ENCODE results near the gene BTBD1.
A peak's percentile ranks its signal among the peaks of the same experiment; 100 is the strongest.

The BTBD1 gene

DNA sequence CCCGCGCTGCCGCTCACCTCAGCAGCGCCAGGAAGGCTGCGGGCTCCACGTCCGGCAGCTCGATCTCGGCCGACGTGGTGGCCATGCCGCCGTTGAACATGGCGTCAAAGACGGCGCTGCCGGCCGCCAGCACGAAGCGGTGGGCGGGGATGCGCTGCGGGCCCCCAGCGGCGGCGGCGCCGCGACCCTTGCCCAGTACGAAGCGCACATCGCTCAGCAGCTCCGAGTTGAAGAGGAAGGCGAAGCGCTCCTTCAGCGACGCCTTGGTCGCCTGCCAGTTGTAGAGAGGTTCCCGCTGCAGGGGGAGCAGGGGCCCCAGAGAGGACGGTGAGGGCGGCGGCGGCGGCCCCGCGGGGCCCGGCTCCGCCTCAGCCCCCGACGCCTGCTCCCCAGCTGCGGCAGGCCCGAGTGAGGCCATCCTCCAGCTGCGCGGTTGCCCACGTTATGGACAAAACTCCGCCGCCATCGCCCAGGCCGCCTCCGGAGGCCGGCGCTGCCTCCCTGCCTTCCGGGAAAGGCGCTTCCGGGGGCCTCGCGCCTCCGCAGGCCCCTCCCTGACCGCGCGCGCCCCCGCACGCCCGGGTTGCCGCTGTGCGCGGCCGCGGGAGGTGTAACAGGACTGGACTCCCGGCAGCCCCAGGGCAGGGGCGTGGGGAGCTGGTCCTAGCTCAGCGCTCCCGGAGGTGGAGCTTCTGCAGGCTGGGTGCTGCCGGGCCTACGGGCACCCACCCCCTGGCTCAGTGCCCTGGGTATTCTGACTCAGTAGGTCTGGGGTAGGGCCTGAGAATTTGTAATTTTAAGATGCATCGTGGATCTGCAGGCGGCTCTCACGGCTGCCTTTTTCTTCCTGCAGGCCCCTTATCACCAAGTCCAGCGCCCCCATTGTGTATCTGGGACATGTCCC, at the start of gene BTBD1 (continued):
- TF ChIP-seq ZFP3 (tag by site-specific recombination; IDR thresholded peaks at IDR 0.05; ENCODE audit: low read depth), result no peak
- peak; percentile 24; the same call in 1 of the 2 replicates for TF ChIP-seq ZNF776 (tag by site-specific recombination; IDR thresholded peaks at IDR 0.05; ENCODE audit: borderline replicate concordance)
- peak; percentile 73 for TF ChIP-seq ZNF76 (tag by site-specific recombination; IDR thresholded peaks at IDR 0.05; ENCODE audit: borderline replicate concordance, low read depth)
- TF ChIP-seq ZNF660 (tag by site-specific recombination; IDR thresholded peaks at IDR 0.05), result peak; percentile 87
- TF ChIP-seq ZNF133 (tag by site-specific recombination; IDR thresholded peaks at IDR 0.05), result no peak
- TF ChIP-seq KLF8 (tag by site-specific recombination; IDR thresholded peaks at IDR 0.05), result peak; percentile 54; the same call in 1 of the 2 replicates
- no peak for TF ChIP-seq ZNF202 (tag by site-specific recombination; IDR thresholded peaks at IDR 0.05; ENCODE audit: borderline replicate concordance)
- TF ChIP-seq, protein P1, sequence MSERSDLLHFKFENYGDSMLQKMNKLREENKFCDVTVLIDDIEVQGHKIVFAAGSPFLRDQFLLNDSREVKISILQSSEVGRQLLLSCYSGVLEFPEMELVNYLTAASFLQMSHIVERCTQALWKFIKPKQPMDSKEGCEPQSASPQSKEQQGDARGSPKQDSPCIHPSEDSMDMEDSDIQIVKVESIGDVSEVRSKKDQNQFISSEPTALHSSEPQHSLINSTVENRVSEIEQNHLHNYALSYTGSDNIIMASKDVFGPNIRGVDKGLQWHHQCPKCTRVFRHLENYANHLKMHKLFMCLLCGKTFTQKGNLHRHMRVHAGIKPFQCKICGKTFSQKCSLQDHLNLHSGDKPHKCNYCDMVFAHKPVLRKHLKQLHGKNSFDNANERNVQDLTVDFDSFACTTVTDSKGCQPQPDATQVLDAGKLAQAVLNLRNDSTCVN (tag by site-specific recombination; optimal IDR thresholded peaks at IDR 0.05), result peak; percentile 87
- TF ChIP-seq ZNF558 (tag by site-specific recombination; IDR thresholded peaks at IDR 0.05), result no peak
- peak; percentile 56; the same call in 1 of the 2 replicates for TF ChIP-seq KLF1 (tag by site-specific recombination; IDR thresholded peaks at IDR 0.05)
- TF ChIP-seq ZNF16 (tag by site-specific recombination; IDR thresholded peaks at IDR 0.05; ENCODE audit: low read depth), result no peak
- TF ChIP-seq ZBTB20 (tag by site-specific recombination; IDR thresholded peaks at IDR 0.05), result peak; percentile 83
- TF ChIP-seq WT1 (tag by site-specific recombination; IDR thresholded peaks at IDR 0.05), result peak; percentile 38; the same call in 1 of the 2 replicates
- peak; percentile 52 for TF ChIP-seq SP2 (tag by site-specific recombination; IDR thresholded peaks at IDR 0.05)
- no peak for TF ChIP-seq ZNF621 (tag by site-specific recombination; IDR thresholded peaks at IDR 0.05)
- no peak for TF ChIP-seq PRDM1 (tag by site-specific recombination; IDR thresholded peaks at IDR 0.05)
- TF ChIP-seq ZNF335 (tag by site-specific recombination; conservative IDR thresholded peaks at IDR 0.05), result peak; percentile 96
- peak; percentile 84 for TF ChIP-seq ZNF423 (tag by site-specific recombination; IDR thresholded peaks at IDR 0.05)
- TF ChIP-seq ZNF416 (tag by site-specific recombination; IDR thresholded peaks at IDR 0.05), result no peak
- TF ChIP-seq ZNF596 (tag by site-specific recombination; IDR thresholded peaks at IDR 0.05), result 0 out of 2 replicates have a peak, but pooled peaks have one; percentile 18
- TF ChIP-seq ZNF513 (tag by site-specific recombination; IDR thresholded peaks at IDR 0.05), result peak; percentile 52
- TF ChIP-seq PBX3 (CRISPR knock-in tag; IDR thresholded peaks at IDR 0.05), result peak; percentile 84; the same call in 1 of the 2 replicates
- TF ChIP-seq ZNF610 (tag by site-specific recombination; IDR thresholded peaks at IDR 0.05; ENCODE audit: borderline replicate concordance), result 0 out of 2 replicates have a peak, but pooled peaks have one; percentile 47
- peak; percentile 86; the same call in 1 of the 2 replicates for TF ChIP-seq GLIS2 (tag by site-specific recombination; IDR thresholded peaks at IDR 0.05)
- TF ChIP-seq, protein P2, sequence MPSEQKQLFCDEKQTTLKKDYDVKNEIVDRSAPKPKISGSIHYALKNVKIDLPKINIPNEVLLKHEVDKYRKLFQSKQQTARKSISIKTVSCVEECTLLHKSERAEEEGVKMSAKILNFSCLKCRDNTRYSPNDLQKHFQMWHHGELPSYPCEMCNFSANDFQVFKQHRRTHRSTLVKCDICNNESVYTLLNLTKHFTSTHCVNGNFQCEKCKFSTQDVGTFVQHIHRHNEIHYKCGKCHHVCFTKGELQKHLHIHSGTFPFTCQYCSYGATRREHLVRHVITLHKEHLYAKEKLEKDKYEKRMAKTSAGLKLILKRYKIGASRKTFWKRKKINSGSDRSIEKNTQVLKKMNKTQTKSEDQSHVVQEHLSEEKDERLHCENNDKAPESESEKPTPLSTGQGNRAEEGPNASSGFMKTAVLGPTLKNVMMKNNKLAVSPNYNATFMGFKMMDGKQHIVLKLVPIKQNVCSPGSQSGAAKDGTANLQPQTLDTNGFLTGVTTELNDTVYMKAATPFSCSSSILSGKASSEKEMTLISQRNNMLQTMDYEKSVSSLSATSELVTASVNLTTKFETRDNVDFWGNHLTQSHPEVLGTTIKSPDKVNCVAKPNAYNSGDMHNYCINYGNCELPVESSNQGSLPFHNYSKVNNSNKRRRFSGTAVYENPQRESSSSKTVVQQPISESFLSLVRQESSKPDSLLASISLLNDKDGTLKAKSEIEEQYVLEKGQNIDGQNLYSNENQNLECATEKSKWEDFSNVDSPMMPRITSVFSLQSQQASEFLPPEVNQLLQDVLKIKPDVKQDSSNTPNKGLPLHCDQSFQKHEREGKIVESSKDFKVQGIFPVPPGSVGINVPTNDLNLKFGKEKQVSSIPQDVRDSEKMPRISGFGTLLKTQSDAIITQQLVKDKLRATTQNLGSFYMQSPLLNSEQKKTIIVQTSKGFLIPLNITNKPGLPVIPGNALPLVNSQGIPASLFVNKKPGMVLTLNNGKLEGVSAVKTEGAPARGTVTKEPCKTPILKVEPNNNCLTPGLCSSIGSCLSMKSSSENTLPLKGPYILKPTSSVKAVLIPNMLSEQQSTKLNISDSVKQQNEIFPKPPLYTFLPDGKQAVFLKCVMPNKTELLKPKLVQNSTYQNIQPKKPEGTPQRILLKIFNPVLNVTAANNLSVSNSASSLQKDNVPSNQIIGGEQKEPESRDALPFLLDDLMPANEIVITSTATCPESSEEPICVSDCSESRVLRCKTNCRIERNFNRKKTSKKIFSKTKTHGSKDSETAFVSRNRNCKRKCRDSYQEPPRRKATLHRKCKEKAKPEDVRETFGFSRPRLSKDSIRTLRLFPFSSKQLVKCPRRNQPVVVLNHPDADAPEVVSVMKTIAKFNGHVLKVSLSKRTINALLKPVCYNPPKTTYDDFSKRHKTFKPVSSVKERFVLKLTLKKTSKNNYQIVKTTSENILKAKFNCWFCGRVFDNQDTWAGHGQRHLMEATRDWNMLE (tag by site-specific recombination; conservative IDR thresholded peaks at IDR 0.05; ENCODE audit: low read depth), result no peak
- no peak for TF ChIP-seq PRDM4 (tag by site-specific recombination; IDR thresholded peaks at IDR 0.05)
- TF ChIP-seq ZNF324 (tag by site-specific recombination; IDR thresholded peaks at IDR 0.05), result 0 out of 2 replicates have a peak, but pooled peaks have one; percentile 22
- peak; percentile 31; the same call in 1 of the 2 replicates for TF ChIP-seq BCL11B (tag by site-specific recombination; IDR thresholded peaks at IDR 0.05; ENCODE audit: low read depth)

Data from HEK293 (cell line).